Brain microvascular endothelial cell (primary cell): ENCODE measurements around the gene MFAP5.

ENCODE experiments used
- DNase-seq: peaks from one replicate; pipeline ENCODE4 v3.0.0-alpha.2; 2020
- H3K27ac ChIP-seq: fragments of 250-450 bp; sonication (Bioruptor Pico); 2 replicates; pipeline ENCODE4 v1.5.1; 2020; ENCODE audit warnings: mild to moderate bottlenecking, moderate library complexity
- H3K27me3 ChIP-seq: fragments of 250-450 bp; sonication (Bioruptor Pico); replicated peaks from 2 replicates; pipeline ENCODE4 v1.5.1; 2020; ENCODE audit warnings: mild to moderate bottlenecking
- H3K36me3 ChIP-seq: fragments of 250-450 bp; sonication (Bioruptor Pico); replicated peaks from 2 replicates; pipeline ENCODE4 v1.5.1; 2020; ENCODE audit warnings: mild to moderate bottlenecking
- H3K4me3 ChIP-seq: 2 replicates; pipeline ENCODE4 v1.5.1; 2011; ENCODE audit warnings: low read depth, mild to moderate bottlenecking, control low read depth, low read length, moderate library complexity
- in situ Hi-C: cut with HindIII; loops from 2 replicates; pipeline ENCODE4 v1.10.0; 2017; ENCODE audit warnings: low sequenced_read_pairs, low pct_ligation_motif_present
- TF ChIP-seq, protein P1 (sequence below): IDR thresholded peaks from 2 replicates; pipeline ENCODE4 v1.5.1; 2011; ENCODE audit warnings: low read depth, mild to moderate bottlenecking, moderate library complexity, low read length, control low read depth, inconsistent platforms; ENCODE audit errors: missing control alignments

Gene MFAP5

DNA sequence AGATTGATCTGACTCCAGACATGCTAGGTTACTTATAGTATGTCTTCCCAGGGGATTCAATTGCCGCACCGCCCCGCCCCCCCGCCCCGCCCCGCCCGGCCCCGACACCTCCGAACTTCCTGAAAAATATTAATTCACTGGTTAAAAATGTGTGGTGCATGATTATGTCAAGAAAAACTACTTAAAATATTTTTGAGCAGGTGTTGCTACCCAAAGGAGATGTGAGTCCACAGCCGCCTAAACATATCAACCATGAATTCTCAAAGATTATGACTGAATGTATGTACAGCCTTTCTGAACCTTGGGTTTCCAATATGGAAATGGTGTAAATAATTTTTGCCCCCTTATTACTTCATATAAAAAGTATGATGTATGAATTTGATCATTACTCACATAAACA is 32.5 kb upstream of the MFAP5 start:
- in situ Hi-C loops: no loop called here
- TF ChIP-seq, protein P1, sequence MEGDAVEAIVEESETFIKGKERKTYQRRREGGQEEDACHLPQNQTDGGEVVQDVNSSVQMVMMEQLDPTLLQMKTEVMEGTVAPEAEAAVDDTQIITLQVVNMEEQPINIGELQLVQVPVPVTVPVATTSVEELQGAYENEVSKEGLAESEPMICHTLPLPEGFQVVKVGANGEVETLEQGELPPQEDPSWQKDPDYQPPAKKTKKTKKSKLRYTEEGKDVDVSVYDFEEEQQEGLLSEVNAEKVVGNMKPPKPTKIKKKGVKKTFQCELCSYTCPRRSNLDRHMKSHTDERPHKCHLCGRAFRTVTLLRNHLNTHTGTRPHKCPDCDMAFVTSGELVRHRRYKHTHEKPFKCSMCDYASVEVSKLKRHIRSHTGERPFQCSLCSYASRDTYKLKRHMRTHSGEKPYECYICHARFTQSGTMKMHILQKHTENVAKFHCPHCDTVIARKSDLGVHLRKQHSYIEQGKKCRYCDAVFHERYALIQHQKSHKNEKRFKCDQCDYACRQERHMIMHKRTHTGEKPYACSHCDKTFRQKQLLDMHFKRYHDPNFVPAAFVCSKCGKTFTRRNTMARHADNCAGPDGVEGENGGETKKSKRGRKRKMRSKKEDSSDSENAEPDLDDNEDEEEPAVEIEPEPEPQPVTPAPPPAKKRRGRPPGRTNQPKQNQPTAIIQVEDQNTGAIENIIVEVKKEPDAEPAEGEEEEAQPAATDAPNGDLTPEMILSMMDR: no peak
- no peaks in the 10 kb centered on the region for H3K27me3 ChIP-seq
- no peak for DNase-seq
- H3K27ac ChIP-seq: no peak overlapping the region
- H3K36me3 ChIP-seq: no peaks in the 10 kb centered on the region
- no peak overlapping the region for H3K4me3 ChIP-seq

DNA sequence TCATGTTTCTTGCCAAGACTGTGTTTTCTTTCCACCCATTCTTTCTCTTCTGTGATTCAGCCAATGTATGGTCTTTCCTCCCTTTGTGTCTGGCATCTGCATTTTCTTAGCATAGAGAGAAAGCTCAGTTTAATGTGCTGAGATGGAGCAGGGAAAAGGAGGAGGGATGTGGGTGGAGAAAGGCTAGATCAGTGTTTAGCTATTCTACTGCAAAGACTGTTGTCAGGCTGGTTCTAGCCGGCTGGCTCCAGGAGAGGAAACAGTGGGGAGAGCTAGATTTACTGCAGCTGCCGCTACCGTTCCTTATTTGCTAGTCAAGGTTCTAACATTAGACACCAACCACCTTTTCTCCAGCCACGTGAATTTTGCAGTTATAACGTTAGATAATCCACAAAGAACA is 29.9 kb upstream of the MFAP5 start:
- Histone ChIP-seq H3K36me3 (no peaks in the 10 kb centered on the region), H3K4me3 (no peak overlapping the region), H3K27me3 (no peaks in the 10 kb centered on the region), H3K27ac (no peak overlapping the region)
- DNase-seq: peak; percentile 29
- in situ Hi-C loops: no loop called here
- TF ChIP-seq, protein P1: no peak

DNA sequence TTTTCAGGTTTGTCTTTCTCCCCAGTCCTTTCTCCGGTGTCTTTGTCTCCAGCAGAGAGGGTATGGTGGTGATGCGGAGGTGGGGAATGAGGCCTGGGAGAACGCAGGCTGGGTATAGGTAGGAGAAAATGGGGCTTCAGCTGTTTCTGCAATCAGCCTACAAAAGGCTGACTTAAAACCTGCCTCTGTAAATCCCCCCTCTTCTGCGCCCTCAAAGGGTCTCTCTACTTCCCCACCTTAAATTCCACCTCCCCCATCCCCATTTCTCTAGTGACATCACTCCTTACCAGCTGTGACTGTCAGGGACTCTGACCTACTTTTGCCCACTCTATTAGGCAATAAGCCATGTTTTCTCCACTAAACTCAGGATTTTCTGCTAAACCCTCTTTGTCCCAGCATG is 27.1 kb upstream of the MFAP5 start:
- in situ Hi-C loops: no loop called here
- Histone ChIP-seq H3K27me3 (no peaks in the 10 kb centered on the region), H3K36me3 (no peaks in the 10 kb centered on the region), H3K4me3 (no peak overlapping the region), H3K27ac (no peak overlapping the region)
- TF ChIP-seq, protein P1: no peak
- DNase-seq: no peak

DNA sequence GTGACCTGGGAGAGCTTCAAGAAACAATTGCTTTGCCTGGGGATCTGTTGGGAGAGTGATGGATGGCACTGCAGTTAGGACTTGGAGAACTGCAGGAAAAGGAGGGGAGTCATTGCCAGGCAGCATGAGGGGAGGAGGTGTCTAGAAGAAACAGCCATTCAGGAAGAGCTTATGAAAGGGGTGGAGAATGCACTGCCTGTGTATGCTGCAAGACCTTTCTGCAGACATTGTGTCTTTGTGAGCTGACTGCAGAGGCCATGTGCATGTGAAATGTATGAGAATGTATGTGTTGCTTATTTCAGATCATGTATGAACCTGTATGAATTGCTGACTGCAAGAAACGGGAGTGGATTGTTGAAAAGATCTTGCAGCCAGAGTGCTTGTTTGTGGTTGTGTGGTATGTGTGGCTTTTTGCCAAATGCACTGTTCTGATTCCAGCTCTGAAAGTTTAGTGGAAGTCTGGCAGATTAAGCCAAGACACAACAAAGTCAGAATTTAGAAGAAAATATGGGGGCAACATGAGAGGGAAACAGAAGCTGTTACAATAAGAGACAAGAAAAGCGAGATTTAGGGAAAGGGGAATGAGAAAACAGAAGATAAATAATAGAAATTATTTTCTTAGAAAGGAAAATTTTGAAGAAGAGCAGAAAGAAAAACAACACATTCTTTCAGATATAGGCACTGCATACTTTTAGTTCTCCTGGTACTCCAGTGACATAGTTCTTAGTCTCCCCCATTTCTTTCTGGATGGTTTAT is 25.4 kb upstream of the MFAP5 start:
- H3K4me3 ChIP-seq: peak overlapping the region; percentile 22
- H3K27me3 ChIP-seq: no peaks in the 10 kb centered on the region
- TF ChIP-seq, protein P1: no peak
- H3K27ac ChIP-seq: no peak overlapping the region
- DNase-seq: peak; percentile 79
- no peaks in the 10 kb centered on the region for H3K36me3 ChIP-seq
- in situ Hi-C loops: no loop called here

DNA sequence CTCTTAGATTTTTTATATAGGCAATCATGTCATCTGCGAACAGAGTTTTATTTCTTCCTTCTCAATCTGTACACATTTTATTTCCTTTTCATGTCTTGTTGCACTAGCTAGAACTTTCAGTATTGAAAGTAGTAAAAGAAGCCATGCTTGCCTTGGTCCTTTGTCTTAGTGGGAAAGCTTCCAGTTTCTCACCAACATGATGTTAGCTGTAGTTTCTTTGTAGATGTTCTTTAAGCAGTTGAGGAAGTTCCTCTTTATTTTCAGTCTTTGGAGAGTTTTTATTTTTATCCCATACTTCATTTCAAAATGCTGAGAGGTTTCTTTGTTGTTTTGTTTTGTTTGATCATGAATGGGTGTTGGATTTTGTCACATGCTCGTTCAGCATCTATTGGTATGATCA is 22.4 kb upstream of the MFAP5 start:
- in situ Hi-C loops: no loop called here
- no peak overlapping the region for H3K4me3 ChIP-seq
- no peak overlapping the region for H3K27ac ChIP-seq
- DNase-seq: no peak
- no peaks in the 10 kb centered on the region for H3K36me3 ChIP-seq
- H3K27me3 ChIP-seq: no peaks in the 10 kb centered on the region
- TF ChIP-seq, protein P1: no peak
